Cardiac muscle cell (in vitro differentiated cells and primary cell): ENCODE data around the gene MEPCE. TPM values are rescaled to one million over a fixed set of nuclear protein-coding genes. Genes with fewer than 3 reads are reported as not detected.
"Not testable (repeated sequence)": the region's sequence is repeated elsewhere in the genome, so short reads cannot be mapped to it uniquely, and the experiment has no call there.

Experiments used
- DNase-seq, 2 donors: peaks; one replicate each; pipeline versions ENCODE4 v3.0.0 to v3.0.0-alpha.2; 2010 to 2017; ENCODE audit warnings: low read depth in 1 of 2, low spot score in 1 of 2
- H3K27ac ChIP-seq: fragments of 200-600 bp; sonication (generic); 2 replicates; pipeline ENCODE4 v1.5.1; 2016
- H3K27me3 ChIP-seq: fragments of 200-600 bp; sonication (generic); 2 replicates; pipeline ENCODE4 v1.6.0; 2016; ENCODE audit warnings: control low read depth
- H3K36me3 ChIP-seq: fragments of 200-600 bp; sonication (generic); 2 replicates; pipeline ENCODE4 v1.5.1; 2016; ENCODE audit warnings: control low read depth
- H3K4me1 ChIP-seq: fragments of 200-600 bp; sonication (generic); 2 replicates; pipeline ENCODE4 v1.8.1; 2017; ENCODE audit warnings: low read depth, mild to moderate bottlenecking, mixed run types
- H3K4me3 ChIP-seq: fragments of 200-600 bp; sonication (generic); 2 replicates; pipeline ENCODE4 v1.5.1; 2016; ENCODE audit warnings: mild to moderate bottlenecking
- H3K9me3 ChIP-seq: fragments of 200-600 bp; sonication (generic); 2 replicates; pipeline ENCODE4 v1.5.1; 2017; ENCODE audit warnings: low read depth, mild to moderate bottlenecking, control low read depth
- polyA plus RNA-seq: library from polyadenylated mRNA; unstranded; fragments of >200 nt; fragmentation: Nextera tagmentation; extraction: Ambion mirVana; gene quantifications from 2 replicates; pipeline ENCODE4 v1.2.1, GENCODE V29; 2016
- total RNA-seq: library from RNA; depleted of rRNA; stranded (reverse); fragments of >200 nt; gene quantifications from 2 replicates; pipeline ENCODE4 v1.2.3, GENCODE V29; 2016
- TF ChIP-seq, protein P1 (sequence below): IDR thresholded peaks from 2 replicates; pipeline ENCODE4 v1.5.1; 2012; ENCODE audit warnings: low read depth, mild to moderate bottlenecking, low read length

The MEPCE gene
- total and polyA plus RNA-seq, 2 experiments from 2014 or later = 21.5 to 41.7 TPM

GRCh38 chr7:100444311-100445278, 15.0 kb downstream of the MEPCE start:
- Histone ChIP-seq H3K4me3 (no peak overlapping the region), H3K4me1 (peaks cover 2% of the 10 kb centered on the region), H3K27ac (peak overlapping the region; percentile 64)

GRCh38 chr7:100446040-100446439, 16.4 kb downstream of the MEPCE start:
- Histone ChIP-seq H3K9me3 (no peaks in the 10 kb centered on the region), H3K27me3 (no peaks in the 10 kb centered on the region), H3K27ac (no peak overlapping the region), H3K4me1 (peaks cover 2% of the 10 kb centered on the region), H3K4me3 (no peak overlapping the region), H3K36me3 (no peaks in the 10 kb centered on the region)
- TF ChIP-seq, protein P1, sequence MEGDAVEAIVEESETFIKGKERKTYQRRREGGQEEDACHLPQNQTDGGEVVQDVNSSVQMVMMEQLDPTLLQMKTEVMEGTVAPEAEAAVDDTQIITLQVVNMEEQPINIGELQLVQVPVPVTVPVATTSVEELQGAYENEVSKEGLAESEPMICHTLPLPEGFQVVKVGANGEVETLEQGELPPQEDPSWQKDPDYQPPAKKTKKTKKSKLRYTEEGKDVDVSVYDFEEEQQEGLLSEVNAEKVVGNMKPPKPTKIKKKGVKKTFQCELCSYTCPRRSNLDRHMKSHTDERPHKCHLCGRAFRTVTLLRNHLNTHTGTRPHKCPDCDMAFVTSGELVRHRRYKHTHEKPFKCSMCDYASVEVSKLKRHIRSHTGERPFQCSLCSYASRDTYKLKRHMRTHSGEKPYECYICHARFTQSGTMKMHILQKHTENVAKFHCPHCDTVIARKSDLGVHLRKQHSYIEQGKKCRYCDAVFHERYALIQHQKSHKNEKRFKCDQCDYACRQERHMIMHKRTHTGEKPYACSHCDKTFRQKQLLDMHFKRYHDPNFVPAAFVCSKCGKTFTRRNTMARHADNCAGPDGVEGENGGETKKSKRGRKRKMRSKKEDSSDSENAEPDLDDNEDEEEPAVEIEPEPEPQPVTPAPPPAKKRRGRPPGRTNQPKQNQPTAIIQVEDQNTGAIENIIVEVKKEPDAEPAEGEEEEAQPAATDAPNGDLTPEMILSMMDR = no peak
- peak in 1 of 2 donors; percentile 62 for DNase-seq

More at GRCh38 chr7:100444311-100445278, 15.0 kb downstream of the MEPCE start:
- H3K36me3 ChIP-seq = no peaks in the 10 kb centered on the region
- H3K9me3 ChIP-seq = no peaks in the 10 kb centered on the region
- TF ChIP-seq, protein P1 = no peak
- H3K27me3 ChIP-seq = no peaks in the 10 kb centered on the region
- DNase-seq = peak in 1 of 2 donors; percentile 72

- H3K27me3 ChIP-seq, H3K27ac ChIP-seq, H3K4me1 ChIP-seq, H3K36me3 ChIP-seq, DNase-seq, H3K4me3 ChIP-seq, H3K9me3 ChIP-seq: not testable (repeated sequence)
These were observed 17.7 kb downstream of the MEPCE start for GRCh38 chr7:100447363-100447762.

DNA sequence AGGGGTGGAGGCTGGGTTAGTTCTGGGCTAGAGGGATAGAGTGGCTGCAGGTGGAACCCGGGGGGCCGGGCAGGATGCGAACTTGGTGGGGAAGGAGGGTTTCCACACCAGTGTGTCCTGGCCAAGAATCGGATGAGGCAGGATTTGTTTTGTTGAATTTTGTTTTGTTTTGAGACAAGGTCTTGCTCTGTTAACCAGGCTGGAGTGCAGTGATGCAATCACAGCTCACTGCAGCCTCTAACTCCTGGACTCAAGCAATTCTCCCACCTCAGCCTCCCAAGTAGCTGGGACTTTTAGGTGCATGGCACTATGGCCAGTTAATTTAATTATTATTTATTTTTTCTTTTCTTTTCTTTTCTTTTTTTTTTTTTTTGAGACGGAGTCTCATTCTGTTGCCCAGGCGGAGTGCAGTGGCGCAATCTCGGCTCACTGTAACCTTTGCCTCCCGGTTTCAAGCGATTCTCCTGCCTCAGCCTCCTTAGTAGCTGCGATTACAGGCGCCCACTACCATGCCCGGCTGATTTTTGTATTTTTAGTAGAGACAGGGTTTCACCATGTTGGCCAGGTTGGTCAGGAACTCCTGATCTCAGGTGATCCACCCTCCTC, 19.7 kb downstream of the MEPCE start:
- no peaks in the 10 kb centered on the region for H3K36me3 ChIP-seq
- H3K9me3 ChIP-seq = no peaks in the 10 kb centered on the region
- H3K27ac ChIP-seq = no peak overlapping the region
- TF ChIP-seq, protein P1 = no peak
- no peak overlapping the region for H3K4me3 ChIP-seq
- no peaks in the 10 kb centered on the region for H3K27me3 ChIP-seq
- DNase-seq = no peak
- H3K4me1 ChIP-seq = peaks cover 2% of the 10 kb centered on the region

DNA sequence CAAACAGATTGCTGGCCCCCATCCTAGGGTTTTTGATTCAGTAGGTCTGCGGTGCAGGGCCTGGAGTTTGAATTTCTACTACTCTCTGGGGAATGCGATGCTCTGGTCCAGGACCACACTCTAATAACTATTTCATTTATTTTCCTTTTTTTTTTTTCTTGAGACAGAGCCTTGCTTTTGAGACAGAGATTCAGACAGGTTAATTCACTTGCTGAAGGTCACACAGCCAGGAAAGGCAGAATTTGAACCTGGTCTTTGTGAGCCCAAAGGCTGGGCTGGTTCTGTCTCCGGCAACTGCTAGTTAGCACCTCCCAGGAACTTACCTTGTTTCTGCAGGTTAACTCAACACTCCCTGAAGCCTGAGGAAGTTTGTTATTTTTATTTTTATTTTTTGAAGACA, 22.9 kb downstream of the MEPCE start:
- Histone ChIP-seq H3K9me3 (no peaks in the 10 kb centered on the region), H3K36me3 (no peaks in the 10 kb centered on the region), H3K4me1 (no peaks in the 10 kb centered on the region), H3K4me3 (no peak overlapping the region), H3K27ac (no peak overlapping the region), H3K27me3 (no peaks in the 10 kb centered on the region)
- TF ChIP-seq, protein P1 = no peak
- no peak for DNase-seq

DNA sequence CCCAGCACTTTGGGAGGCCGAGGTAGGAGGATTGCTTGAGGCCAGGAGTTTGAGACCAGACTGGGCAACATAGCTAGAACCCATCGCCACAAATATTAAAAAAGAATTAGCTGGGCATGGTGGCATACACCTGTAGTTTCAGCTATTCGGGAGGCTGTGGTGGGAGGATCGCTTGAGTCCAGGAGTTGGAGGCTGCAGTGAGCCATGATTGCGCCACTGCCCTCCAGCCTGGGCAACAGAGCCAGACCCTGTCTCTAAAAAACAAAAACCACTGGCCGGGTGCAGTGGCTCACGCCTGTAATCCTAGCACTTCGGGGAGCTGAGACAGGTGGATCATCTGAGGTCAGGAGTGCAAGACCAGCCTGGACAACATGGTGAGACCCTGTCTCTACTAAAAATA, 24.2 kb downstream of the MEPCE start:
- H3K27ac ChIP-seq, H3K36me3 ChIP-seq, H3K27me3 ChIP-seq, H3K9me3 ChIP-seq, DNase-seq, H3K4me3 ChIP-seq, H3K4me1 ChIP-seq: not testable (repeated sequence)
